Stimulated activated CD4-positive, alpha-beta T cell treated with anti-CD3 and anti-CD28 coated beads, Interleukin-12 subunit alpha, Interleukin-12 subunit beta, amount 100 ng/mL, for 48 hours (primary cell): ENCODE measurements around the gene SLC39A7.

Experiments used
- DNase-seq, 3 donors: peaks; one replicate each; pipeline ENCODE4 v3.0.0-alpha.2; 2020; ENCODE audit warnings: low read depth in 2 of 3, low spot score in 1 of 3

SLC39A7 gene, protein sequence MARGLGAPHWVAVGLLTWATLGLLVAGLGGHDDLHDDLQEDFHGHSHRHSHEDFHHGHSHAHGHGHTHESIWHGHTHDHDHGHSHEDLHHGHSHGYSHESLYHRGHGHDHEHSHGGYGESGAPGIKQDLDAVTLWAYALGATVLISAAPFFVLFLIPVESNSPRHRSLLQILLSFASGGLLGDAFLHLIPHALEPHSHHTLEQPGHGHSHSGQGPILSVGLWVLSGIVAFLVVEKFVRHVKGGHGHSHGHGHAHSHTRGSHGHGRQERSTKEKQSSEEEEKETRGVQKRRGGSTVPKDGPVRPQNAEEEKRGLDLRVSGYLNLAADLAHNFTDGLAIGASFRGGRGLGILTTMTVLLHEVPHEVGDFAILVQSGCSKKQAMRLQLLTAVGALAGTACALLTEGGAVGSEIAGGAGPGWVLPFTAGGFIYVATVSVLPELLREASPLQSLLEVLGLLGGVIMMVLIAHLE

DNA sequence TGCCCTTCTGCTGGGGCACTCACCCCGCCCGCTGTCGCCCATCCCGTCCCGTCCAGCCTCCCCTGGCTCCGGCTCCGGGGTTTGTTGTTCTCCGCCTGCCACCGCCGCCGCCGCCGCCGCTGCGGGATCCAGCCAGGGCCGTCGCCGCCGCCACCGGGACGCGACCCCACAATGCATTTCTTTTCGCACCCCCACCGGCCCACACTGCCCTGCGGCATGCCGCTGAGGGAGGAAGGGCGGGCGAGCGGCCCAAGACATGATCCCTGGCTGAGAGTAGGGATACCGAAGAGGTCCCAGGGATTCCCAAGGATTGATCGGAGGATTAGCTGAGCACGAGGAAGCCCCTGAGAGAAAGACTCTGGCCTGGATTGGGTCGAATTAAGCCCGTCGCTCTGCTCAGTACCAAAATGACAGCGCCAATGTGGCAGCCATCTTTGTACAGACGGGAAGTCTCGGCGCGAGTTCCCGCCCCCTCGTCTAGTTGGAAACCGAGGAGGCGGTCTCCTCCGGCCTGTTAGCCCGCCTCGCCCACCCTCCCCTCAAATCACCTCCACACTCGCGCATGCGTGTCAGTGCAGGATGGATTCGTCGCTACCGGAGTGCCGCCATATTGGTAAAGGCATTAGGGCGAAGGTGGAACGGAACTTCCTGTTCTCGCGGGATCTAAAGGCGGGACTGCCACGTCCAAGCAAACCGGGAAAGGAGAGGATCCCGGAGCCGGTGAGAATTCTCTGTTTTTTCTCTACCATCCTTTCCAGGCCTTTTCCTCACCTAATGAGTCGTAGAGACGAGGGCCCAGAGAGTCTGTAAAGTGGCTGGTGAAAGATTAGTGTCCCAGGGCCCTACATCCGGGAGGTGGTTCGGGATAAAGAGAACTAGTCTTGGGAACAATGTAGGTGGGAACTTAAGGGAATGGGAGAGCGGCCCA, at the start of gene SLC39A7, which contains the start of gene RXRB:
TSS of gene SLC39A7 (plus strand) at position 649 of the 928 bp plus-strand sequence. CDS start 379 bp downstream, outside the sequence.
TSS of gene RXRB (minus strand) at position 447 of the 928 bp plus-strand sequence. CDS start at position 258, 189 bp downstream.
- peak; percentile 97 to 99 (median 99) for DNase-seq

- DNase-seq = no peak
Measured at GRCh38 chr6:33151050-33151449, 49.6 kb upstream of the SLC39A7 start.

DNA sequence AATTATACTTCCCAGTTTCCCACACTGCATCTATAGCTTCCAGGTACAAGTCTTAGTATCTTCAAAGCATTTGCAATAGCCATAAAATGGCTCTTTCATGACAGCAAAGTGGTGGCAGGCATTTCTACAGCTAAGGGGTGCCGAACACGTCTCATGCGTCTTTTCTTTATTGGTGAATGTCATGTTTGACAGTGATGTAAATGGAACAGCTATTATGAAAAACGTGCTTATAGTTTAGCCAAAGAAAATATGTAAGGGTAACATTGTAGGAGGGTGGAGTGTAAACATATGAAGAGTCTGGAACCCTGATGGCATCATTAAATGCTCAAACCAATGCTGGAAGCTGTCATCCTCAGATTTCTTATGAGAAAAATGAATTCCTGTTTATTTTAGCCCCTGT, 46.3 kb upstream of the SLC39A7 start:
- no peak for DNase-seq

GRCh38 chr6:33156561-33156960, 44.1 kb upstream of the SLC39A7 start:
- no peak for DNase-seq

GRCh38 chr6:33156964-33157363, 43.7 kb upstream of the SLC39A7 start:
- no peak for DNase-seq

DNA sequence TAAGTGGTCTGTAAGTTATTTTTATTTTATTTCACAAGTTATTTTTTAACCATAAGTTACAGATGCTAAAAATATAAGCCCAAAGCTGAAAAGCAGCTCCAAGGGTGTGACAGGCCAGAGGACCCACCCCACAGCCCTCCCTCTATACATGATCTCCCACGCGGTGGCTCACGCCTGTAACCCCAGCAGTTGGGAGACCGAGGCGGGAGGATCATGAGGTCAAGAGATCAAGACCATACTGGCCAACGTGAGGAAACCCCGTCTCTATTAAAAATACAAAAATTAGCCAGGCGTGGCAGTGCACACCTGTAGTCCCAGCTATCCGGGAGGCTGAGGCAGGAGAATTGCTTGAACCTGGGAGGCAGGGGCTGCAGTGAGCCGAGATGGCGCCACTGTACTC, 40.6 kb upstream of the SLC39A7 start:
- DNase-seq = no peak

- no peak for DNase-seq
Measured at GRCh38 chr6:33160728-33161344, 39.8 kb upstream of the SLC39A7 start.

DNA sequence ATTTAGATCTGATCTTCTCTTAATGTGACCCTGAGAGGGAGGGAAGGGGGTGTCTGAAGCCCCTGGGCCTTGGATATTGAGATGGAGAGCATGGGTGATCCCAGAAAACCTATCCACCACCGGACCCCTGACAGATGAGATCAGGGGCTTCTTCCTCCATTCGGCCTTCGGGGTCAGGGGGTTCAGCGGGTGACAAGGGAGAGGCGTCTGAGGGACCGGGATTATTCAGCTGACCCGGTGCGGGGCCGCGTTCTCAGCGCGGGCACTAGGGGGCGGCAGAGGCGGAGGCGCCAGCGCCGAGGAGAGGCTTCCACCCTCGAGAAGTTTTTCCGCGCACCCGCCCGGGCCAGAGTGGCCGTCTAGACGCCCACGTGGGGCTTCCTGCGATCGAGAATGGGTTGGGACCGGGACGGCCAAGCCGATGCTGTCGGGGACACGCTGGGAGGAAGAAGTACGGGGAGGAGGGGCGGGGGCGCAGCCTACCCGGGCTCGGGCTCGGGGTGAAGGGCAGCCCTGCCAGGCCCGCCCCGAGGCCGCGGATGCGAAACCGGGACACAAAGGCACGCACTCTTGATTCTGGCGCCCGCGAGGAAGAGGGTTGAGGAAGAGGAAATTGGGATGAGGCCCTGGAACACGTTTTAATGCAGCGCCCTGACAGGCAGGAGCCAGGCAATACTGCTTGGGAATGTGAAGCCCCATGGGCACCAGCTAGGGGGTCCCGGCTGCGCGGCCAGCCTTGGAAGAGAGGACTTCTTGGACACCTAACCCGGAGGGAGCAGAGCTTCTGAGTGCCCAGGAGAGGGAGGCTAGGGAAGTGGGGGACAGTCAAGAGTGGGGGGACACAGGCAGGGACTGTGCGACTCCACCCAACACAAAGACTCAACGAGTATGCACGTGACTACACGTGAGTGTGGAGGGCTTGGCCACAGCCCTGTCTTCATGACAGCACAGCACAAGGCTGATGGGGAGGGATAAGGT, 39.0 kb upstream of the SLC39A7 start:
- peak; percentile 66 to 86 (median 81) for DNase-seq

DNA sequence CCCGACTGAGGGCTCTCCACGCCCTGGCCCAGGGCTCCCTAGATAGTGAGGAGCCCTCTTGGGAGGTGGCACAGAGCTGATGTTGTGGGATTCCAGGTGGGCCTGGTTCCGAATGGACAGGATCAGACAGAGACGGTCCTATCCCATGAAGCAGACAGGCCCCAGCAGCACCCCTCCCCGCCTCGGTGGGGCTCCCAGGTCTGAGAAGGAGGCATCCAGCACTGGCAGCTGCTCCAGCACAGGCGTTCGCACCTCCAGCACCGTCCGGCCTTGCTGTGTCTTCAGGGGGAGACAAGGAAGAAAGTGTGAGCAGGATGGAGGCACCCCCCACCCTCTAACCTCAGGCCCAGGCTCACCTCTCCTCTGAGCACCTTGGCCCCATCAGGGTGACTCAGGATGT, 37.1 kb upstream of the SLC39A7 start:
- DNase-seq = no peak

DNA sequence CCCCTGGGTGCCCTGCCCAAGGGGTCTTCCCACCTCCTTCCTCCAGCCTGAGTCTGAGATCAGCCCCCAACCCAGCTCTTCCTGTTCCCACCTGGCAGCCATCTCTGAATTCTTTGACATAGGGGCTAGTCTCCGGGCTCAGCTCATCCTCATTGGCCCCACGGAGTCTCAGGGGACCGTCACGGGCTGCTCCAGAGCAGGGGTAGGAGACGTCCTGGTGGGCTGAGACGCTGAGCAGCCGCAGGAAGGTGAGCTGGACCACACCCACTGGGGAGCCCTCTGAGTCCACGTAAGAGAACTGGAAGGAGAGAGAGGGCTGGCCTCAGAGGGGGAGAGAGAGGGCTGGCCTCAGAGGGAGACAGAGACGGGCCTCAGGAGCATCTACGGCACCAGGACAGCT, 36.5 kb upstream of the SLC39A7 start:
- no peak for DNase-seq

- no peak for DNase-seq
Measured at GRCh38 chr6:33164665-33165373, 35.8 kb upstream of the SLC39A7 start.

- no peak for DNase-seq
Measured at GRCh38 chr6:33165581-33166258, 34.9 kb upstream of the SLC39A7 start.

DNA sequence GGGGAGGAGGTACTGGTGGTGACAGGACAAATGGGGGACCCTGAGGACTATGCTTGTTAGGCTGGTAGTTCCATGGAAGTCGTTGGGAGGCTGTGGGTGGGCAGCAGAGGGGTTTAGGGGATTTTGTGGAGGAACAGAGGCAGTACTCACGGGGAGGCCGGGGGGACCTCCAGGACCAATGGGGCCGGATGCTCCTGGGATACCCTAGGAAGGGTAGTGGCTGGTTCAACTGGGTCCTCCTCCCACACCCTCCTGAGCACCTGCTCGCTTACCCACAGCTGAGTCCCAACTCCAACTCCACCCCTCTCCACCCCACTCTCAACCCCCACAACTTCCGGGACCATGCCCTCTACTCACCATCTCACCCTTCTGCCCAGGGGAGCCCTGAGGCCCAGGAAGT, 34.3 kb upstream of the SLC39A7 start:
- DNase-seq = no peak

GRCh38 chr6:33166811-33167210, 33.9 kb upstream of the SLC39A7 start:
- DNase-seq = no peak

- DNase-seq = no peak
Measured at GRCh38 chr6:33167374-33168283, 33.0 kb upstream of the SLC39A7 start.

DNA sequence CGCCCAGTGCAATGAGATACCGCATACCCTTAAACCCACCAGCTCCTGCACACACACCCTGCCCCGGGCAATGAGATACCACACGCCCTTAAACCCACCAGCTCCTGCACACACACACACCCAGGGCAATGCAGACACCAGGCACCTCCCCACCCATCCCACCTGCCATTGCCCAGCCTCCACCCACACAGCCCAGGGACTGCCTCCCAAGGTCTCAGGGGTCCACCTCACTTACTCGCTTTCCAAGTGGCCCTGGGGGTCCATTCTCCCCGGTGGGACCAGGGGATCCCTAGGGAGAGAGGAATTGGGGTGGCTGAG, 32.4 kb upstream of the SLC39A7 start:
- DNase-seq = no peak

DNA sequence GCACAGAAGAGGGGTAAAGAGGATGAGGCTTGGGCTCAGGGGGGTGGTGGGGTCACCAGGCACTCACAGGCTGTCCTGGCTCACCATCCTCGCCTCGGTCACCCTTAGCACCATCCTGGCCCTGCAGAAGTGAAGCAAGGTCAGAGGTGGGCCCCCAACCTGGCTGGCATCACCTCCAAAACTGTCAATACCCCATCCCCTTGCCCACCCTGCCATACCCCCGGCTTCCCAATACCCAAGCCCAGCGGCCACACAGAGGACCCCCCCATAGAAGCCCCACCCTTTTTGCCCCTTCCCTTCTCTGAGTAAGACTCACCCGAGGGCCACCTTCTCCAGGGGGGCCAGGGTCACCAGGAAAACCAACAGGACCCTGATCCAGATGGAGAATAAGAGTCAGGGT, 32.0 kb upstream of the SLC39A7 start:
- no peak for DNase-seq
